Prostate gland (tissue), 2 donors: ENCODE data around the gene SLC25A13. TPM values are rescaled to one million over a fixed set of nuclear protein-coding genes. Genes with fewer than 3 reads are reported as not detected.

Experiments used
- DNase-seq: peaks from one replicate; pipeline ENCODE4 v3.0.0-alpha.2; 2019; ENCODE audit warnings: low spot score
- H3K27ac ChIP-seq, 2 donors: fragments of 200-600 bp; sonication (generic); 2 replicates each; pipeline ENCODE4 v1.5.1; 2017 to 2019
- H3K27me3 ChIP-seq: fragments of 200-600 bp; sonication (generic); replicated peaks from 2 replicates; pipeline ENCODE4 v1.5.1; 2019; ENCODE audit not compliant: insufficient read depth
- H3K36me3 ChIP-seq, 2 donors: fragments of 200-600 bp; sonication (generic); 1 replicate in 1 of 2; 2 replicates in 1 of 2; pipeline versions ENCODE4 v1.5.1 to v1.8.1; 2017 to 2019
- H3K4me1 ChIP-seq: fragments of 200-600 bp; sonication (generic); replicated peaks from 2 replicates; pipeline ENCODE4 v1.5.1; 2019
- H3K4me3 ChIP-seq, 2 donors: fragments of 200-600 bp; sonication (generic); 2 replicates each; pipeline ENCODE4 v1.5.1; 2017 to 2019
- H3K9me3 ChIP-seq: fragments of 200-600 bp; sonication (generic); 2 replicates; pipeline ENCODE4 v1.5.1; 2017
- CTCF ChIP-seq, 4 experiments: fragments of 200-600 bp in 2 of 4; fragments of 450-650 bp in 2 of 4; sonication (generic) in 2 of 4; IDR thresholded peaks; 1 replicate in 3 of 4; 2 replicates in 1 of 4; pipeline ENCODE4 v1.5.1; 2016 to 2019; ENCODE audit warnings: antibody characterized with exemption in 4 of 4, mild to moderate bottlenecking in 2 of 4, moderate library complexity in 2 of 4
- POLR2A ChIP-seq: fragments of 450-650 bp; IDR thresholded peaks from one replicate; pipeline ENCODE4 v1.6.1; 2016; ENCODE audit warnings: antibody characterized with exemption, mild to moderate bottlenecking
- POLR2AphosphoS5 ChIP-seq: sonication (generic); formaldehyde crosslinking; IDR thresholded peaks from one replicate; pipeline ENCODE4 v1.6.1; 2017; ENCODE audit warnings: antibody characterized with exemption
- WGBS: methylation state at CpG from one replicate; pipeline ENCODE4 v1.1.5; 2018; 5-methylcytosine and 5-hydroxymethylcytosine counted together
- intact Hi-C: fragments of 100-400 bp; cut with DNase I; formaldehyde crosslinking; loops from one replicate; pipeline ENCODE4 v1.14.2; 2022
- total RNA-seq, 2 donors: library from RNA; depleted of rRNA; stranded (reverse); fragments of >200 nt; gene quantifications; one replicate each; pipeline ENCODE4 v1.1.0, GENCODE V29; 2016

Gene SLC25A13
- total RNA-seq, 2 donors from 2014 or later, result 14.4 to 41.6 TPM

- no peaks in the 10 kb centered on the region for H3K4me1 ChIP-seq
- no peak for TF ChIP-seq POLR2AphosphoS5
- no peak for TF ChIP-seq POLR2A
- no peak for TF ChIP-seq CTCF (IDR thresholded peaks at IDR 0.05)
- H3K27me3 ChIP-seq, result no peaks in the 10 kb centered on the region
- H3K36me3 ChIP-seq, result no peaks in the 10 kb centered on the region
- no peak overlapping the region for H3K27ac ChIP-seq
- no peak for DNase-seq
- H3K4me3 ChIP-seq, result no peak overlapping the region
- intact Hi-C loops, result no loop called here
- no peaks in the 10 kb centered on the region for H3K9me3 ChIP-seq
Observed at GRCh38 chr7:96126382-96126781, 195.5 kb downstream of the SLC25A13 start.

- whole genome bisulfite sequencing, result 71% methylated on average over 2 of the region's 2 CpGs
- H3K4me1 ChIP-seq, result no peaks in the 10 kb centered on the region
- H3K9me3 ChIP-seq, result no peaks in the 10 kb centered on the region
- intact Hi-C loops, result no loop called here
- no peaks in the 10 kb centered on the region for H3K36me3 ChIP-seq
- no peak overlapping the region for H3K4me3 ChIP-seq
- H3K27me3 ChIP-seq, result no peaks in the 10 kb centered on the region
- H3K27ac ChIP-seq, result no peak overlapping the region
- no peak for TF ChIP-seq CTCF (IDR thresholded peaks at IDR 0.05)
- TF ChIP-seq POLR2A, result no peak
- no peak for TF ChIP-seq POLR2AphosphoS5
- no peak for DNase-seq
Observed at GRCh38 chr7:96122746-96123145, 199.2 kb downstream of the SLC25A13 start.

- no peak for TF ChIP-seq POLR2AphosphoS5
- no peak for TF ChIP-seq POLR2A
- TF ChIP-seq CTCF (IDR thresholded peaks at IDR 0.05), result no peak
- WGBS, result 86% methylated on average over 6 of the region's 6 CpGs
- intact Hi-C loops, result no loop called here
- no peak for DNase-seq
- no peak overlapping the region for H3K27ac ChIP-seq
- H3K27me3 ChIP-seq, result no peaks in the 10 kb centered on the region
- H3K4me3 ChIP-seq, result no peak overlapping the region
- H3K36me3 ChIP-seq, result no peaks in the 10 kb centered on the region
- no peaks in the 10 kb centered on the region for H3K4me1 ChIP-seq
- H3K9me3 ChIP-seq, result no peaks in the 10 kb centered on the region
Observed at GRCh38 chr7:96121752-96122151, 200.1 kb downstream of the SLC25A13 start.

- no peaks in the 10 kb centered on the region for H3K4me1 ChIP-seq
- no peaks in the 10 kb centered on the region for H3K9me3 ChIP-seq
- H3K36me3 ChIP-seq, result no peaks in the 10 kb centered on the region
- no peak for TF ChIP-seq POLR2AphosphoS5
- TF ChIP-seq CTCF (IDR thresholded peaks at IDR 0.05), result no peak
- TF ChIP-seq POLR2A, result no peak
- no peak for DNase-seq
- 90% methylated on average over 2 of the region's 2 CpGs for WGBS
- H3K4me3 ChIP-seq, result no peak overlapping the region
- H3K27ac ChIP-seq, result no peak overlapping the region
- no peaks in the 10 kb centered on the region for H3K27me3 ChIP-seq
- intact Hi-C loops, result no loop called here
Observed at GRCh38 chr7:96120445-96121225, 201.3 kb downstream of the SLC25A13 start.

GRCh38 chr7:96118449-96119001 lies 203.4 kb downstream of the SLC25A13 start:
- Histone ChIP-seq H3K4me3 (no peak overlapping the region), H3K27ac (no peak overlapping the region), H3K36me3 (no peaks in the 10 kb centered on the region), H3K9me3 (no peaks in the 10 kb centered on the region), H3K4me1 (no peaks in the 10 kb centered on the region), H3K27me3 (no peaks in the 10 kb centered on the region)
- no peak for TF ChIP-seq CTCF (IDR thresholded peaks at IDR 0.05)
- no peak for TF ChIP-seq POLR2AphosphoS5
- no peak for TF ChIP-seq POLR2A
- intact Hi-C loops, result no loop called here
- DNase-seq, result no peak
- WGBS, result 77% methylated on average over 13 of the region's 13 CpGs
